ENCODE data around the gene CDH11. TPM values are rescaled to one million over a fixed set of nuclear protein-coding genes. Genes with fewer than 3 reads are reported as not detected.
A peak's percentile ranks its signal among the peaks of the same experiment; 100 is the strongest.

Gene CDH11
- total and polyA plus RNA-seq, 2 of the 4 experiments (the other 2 are of a cell fraction), result 266 to 601 TPM

DNA sequence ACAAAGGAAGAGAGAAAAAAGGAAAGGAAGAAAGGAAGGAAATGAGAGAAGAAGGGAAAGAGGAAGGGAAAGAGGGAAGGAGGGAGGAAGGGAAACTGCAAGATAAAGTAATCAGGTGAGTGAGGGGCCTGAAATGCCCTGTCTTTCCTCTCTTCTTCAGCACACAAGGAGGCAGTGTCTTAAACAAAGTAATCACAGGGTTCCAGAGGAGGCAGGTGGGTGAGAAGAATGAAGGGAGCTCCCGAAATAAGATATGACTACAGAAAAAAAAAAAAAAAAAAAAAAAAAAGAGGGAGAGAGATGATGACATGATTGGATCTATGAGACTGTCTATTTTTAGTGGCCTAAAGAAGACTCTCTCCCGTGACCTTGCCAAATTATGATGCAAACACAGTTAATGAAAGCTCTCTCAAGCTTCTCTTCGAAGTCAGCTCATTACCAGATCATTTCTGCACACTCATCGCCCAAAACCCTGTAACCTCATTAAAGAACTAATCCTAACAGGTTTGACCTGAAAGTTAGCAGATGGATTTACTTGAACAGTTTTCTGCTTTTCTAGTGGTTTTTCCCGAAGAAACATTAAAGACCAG lies 53.6 kb downstream of the CDH11 start:
- peaks cover 40 to 90% of the 10 kb centered on the region in 2 experiments for H3K79me1 ChIP-seq (ENCODE audit: low read depth in 1 of 2, low read length in 2 of 2)
- peak overlapping the region; percentile 67 for H2BK120ac ChIP-seq (ENCODE audit: low read depth, low read length)
- H3K9ac ChIP-seq (ENCODE audit: low read depth, low read length), result no peak overlapping the region; the same call in 1 of the 2 replicates
- H3K23ac ChIP-seq (ENCODE audit: low read depth, low read length), result peak overlapping the region; percentile 93; the same call in 1 of the 2 replicates
- H2AK9ac ChIP-seq (replicated peaks; ENCODE audit: low read depth, low read length, poor library complexity), result no peak overlapping the region
- H3K4me3 ChIP-seq (ENCODE audit: insufficient read depth, low read depth, low read length), result no peak overlapping the region
- peaks cover 8% of the 10 kb centered on the region for H3K36me3 ChIP-seq (ENCODE audit: control insufficient read depth, insufficient read depth, low read length)
- peak overlapping the region in 1 of 2 experiments; percentile 85; a peak in 3 of 4 replicates for H4K8ac ChIP-seq (ENCODE audit: low read depth in 2 of 2, low read length in 2 of 2)
- no peak overlapping the region for H3K56ac ChIP-seq (ENCODE audit: extremely low read depth, insufficient read depth, low read length)
- POLR2A ChIA-PET (ENCODE audit: unreplicated experiment), result interaction anchor here (0.5 kb wide), 1 partner anchor 224 kb away, joined by 3 read pairs; no protein-coding TSS in a partner anchor
- BruUV-seq (replicated peaks), result TSS peak; percentile 4
- H4K20me1 ChIP-seq (ENCODE audit: insufficient read depth, low read length), result peaks cover 78% of the 10 kb centered on the region
- H3K9me1 ChIP-seq (ENCODE audit: insufficient read depth, low read length), result peaks cover 43% of the 10 kb centered on the region
- H2AFZ ChIP-seq (replicated peaks; ENCODE audit: low read length, poor library complexity), result no peak overlapping the region
- no peak for ATAC-seq (ENCODE audit: low read depth)
- no CpG with 5 or more reads among the region's 5 CpGs for WGBS, 2 experiments (ENCODE audit: extremely low coverage in 2 of 2, insufficient read length in 1 of 2)
- dilution Hi-C loops (cut with HindIII; ENCODE audit: low sequenced_read_pairs, unreplicated experiment) (no loop called here), in situ Hi-C loops (cut with MboI; ENCODE audit: low sequenced_read_pairs) (no loop called here), intact Hi-C loops (cut with micrococcal nuclease) (no loop called here)
- H3K27ac ChIP-seq (ENCODE audit: insufficient read depth, low read length), result peak overlapping the region; percentile 52; the same call in 1 of the 2 replicates
- H2AK5ac ChIP-seq (ENCODE audit: low read depth, low read length), result 0 out of 2 replicates have a peak overlapping the region, but pooled peaks have one; percentile 74
- H3K9me3 ChIP-seq (ENCODE audit: control insufficient read depth, insufficient read depth, low read length), result no peaks in the 10 kb centered on the region
- peak overlapping the region; percentile 63; the same call in 1 of the 2 replicates for H4K91ac ChIP-seq (ENCODE audit: insufficient read depth, low read depth, low read length)
- H2BK20ac ChIP-seq (ENCODE audit: low read depth, low read length), result peak overlapping the region; percentile 83; the same call in 1 of the 2 replicates
- peak overlapping the region; percentile 73; the same call in 1 of the 2 replicates for H3K18ac ChIP-seq (ENCODE audit: low read depth, low read length)
- peak; percentile 78 for DNase-seq
- H3K4me2 ChIP-seq (ENCODE audit: low read depth, low read length), result peak overlapping the region; percentile 39; the same call in 1 of the 2 replicates
- H3K27me3 ChIP-seq (ENCODE audit: control insufficient read depth, insufficient read depth, low read length), result no peaks in the 10 kb centered on the region
- peak overlapping the region; percentile 77 for H3K4ac ChIP-seq (ENCODE audit: low read depth, low read length)
- H3K14ac ChIP-seq (replicated peaks; ENCODE audit: low read depth, low read length), result peak overlapping the region; percentile 88
- H2BK5ac ChIP-seq (ENCODE audit: low read depth, low read length, poor library complexity, severe bottlenecking), result peak overlapping the region; percentile 87
- H2BK15ac ChIP-seq (ENCODE audit: low read depth, low read length), result 0 out of 3 replicates have a peak overlapping the region, but pooled peaks have one; percentile 52
- CTCF ChIA-PET, result interaction anchor here (0.7 kb wide), 1 partner anchor 1142 kb away, joined by 3 read pairs; no protein-coding TSS in a partner anchor
- peaks cover 39% of the 10 kb centered on the region for H3K4me1 ChIP-seq (ENCODE audit: control insufficient read depth, insufficient read depth, low read length)
- H4K5ac ChIP-seq (ENCODE audit: low read depth, low read length), result peak overlapping the region; percentile 15; the same call in 1 of the 2 replicates
- TF ChIP-seq MAFK (IDR thresholded peaks at IDR 0.05; ENCODE audit: low read depth, low read length) (peak; percentile 45), RCOR1 (IDR thresholded peaks at IDR 0.05; ENCODE audit: insufficient replicate concordance, low read length) (no peak), MAZ (IDR thresholded peaks at IDR 0.05; ENCODE audit: borderline replicate concordance, low read depth, low read length) (no peak), BHLHE40 (IDR thresholded peaks at IDR 0.05; ENCODE audit: low read depth, low read length) (peak; percentile 80), NFE2L2 (IDR thresholded peaks at IDR 0.05; ENCODE audit: low read depth, low read length) (0 out of 2 replicates have a peak, but pooled peaks have one; percentile 28), POLR2A (IDR thresholded peaks at IDR 0.05; ENCODE audit: low read depth, low read length) (no peak), MXI1 (IDR thresholded peaks at IDR 0.05; ENCODE audit: borderline replicate concordance, low read depth, low read length) (no peak), CEBPB (IDR thresholded peaks at IDR 0.05; ENCODE audit: low read depth, low read length) (peak; percentile 84), RAD21 (IDR thresholded peaks at IDR 0.05; ENCODE audit: low read length) (no peak), CHD1 (IDR thresholded peaks at IDR 0.05; ENCODE audit: low read depth, low read length) (no peak), RFX5 (IDR thresholded peaks at IDR 0.05; ENCODE audit: low read depth, low read length) (no peak), FOS (IDR thresholded peaks at IDR 0.05; ENCODE audit: low read depth, low read length) (no peak), SMC3 (IDR thresholded peaks at IDR 0.05; ENCODE audit: low read depth, low read length) (no peak)
- TF ChIP-seq, protein P1, sequence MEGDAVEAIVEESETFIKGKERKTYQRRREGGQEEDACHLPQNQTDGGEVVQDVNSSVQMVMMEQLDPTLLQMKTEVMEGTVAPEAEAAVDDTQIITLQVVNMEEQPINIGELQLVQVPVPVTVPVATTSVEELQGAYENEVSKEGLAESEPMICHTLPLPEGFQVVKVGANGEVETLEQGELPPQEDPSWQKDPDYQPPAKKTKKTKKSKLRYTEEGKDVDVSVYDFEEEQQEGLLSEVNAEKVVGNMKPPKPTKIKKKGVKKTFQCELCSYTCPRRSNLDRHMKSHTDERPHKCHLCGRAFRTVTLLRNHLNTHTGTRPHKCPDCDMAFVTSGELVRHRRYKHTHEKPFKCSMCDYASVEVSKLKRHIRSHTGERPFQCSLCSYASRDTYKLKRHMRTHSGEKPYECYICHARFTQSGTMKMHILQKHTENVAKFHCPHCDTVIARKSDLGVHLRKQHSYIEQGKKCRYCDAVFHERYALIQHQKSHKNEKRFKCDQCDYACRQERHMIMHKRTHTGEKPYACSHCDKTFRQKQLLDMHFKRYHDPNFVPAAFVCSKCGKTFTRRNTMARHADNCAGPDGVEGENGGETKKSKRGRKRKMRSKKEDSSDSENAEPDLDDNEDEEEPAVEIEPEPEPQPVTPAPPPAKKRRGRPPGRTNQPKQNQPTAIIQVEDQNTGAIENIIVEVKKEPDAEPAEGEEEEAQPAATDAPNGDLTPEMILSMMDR (conservative IDR thresholded peaks at IDR 0.05; ENCODE audit: low read depth, low read length), result 0 out of 2 replicates have a peak, but pooled peaks have one; percentile 5
- TF ChIP-seq, protein P2, sequence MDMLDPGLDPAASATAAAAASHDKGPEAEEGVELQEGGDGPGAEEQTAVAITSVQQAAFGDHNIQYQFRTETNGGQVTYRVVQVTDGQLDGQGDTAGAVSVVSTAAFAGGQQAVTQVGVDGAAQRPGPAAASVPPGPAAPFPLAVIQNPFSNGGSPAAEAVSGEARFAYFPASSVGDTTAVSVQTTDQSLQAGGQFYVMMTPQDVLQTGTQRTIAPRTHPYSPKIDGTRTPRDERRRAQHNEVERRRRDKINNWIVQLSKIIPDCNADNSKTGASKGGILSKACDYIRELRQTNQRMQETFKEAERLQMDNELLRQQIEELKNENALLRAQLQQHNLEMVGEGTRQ (IDR thresholded peaks at IDR 0.05; ENCODE audit: low read depth, low read length), result no peak
